Measurements from ENCODE around the gene VANGL1. TPM values are rescaled to one million over a fixed set of nuclear protein-coding genes. Genes with fewer than 3 reads are reported as not detected.
"Not testable (repeated sequence)": the region's sequence is repeated elsewhere in the genome, so short reads cannot be mapped to it uniquely, and the experiment has no call there.

Gene VANGL1
- total RNA-seq, 1 experiment from 2014 or later = 10.5 TPM

GRCh38 chr1:115624859-115625258 is 16.9 kb upstream of the VANGL1 start:
- no TSS peak for BruUV-seq (replicated peaks)
- TF ChIP-seq CTCF (IDR thresholded peaks at IDR 0.05; ENCODE audit: unreplicated experiment) = no peak
- ChIA-PET CTCF (interaction anchor here (0.6 to 1.1 kb wide), 4 partner anchors 29 to 140 kb away, joined by 3 to 5 read pairs (median 4); no protein-coding TSS in a partner anchor), POLR2A (no interaction called here)
- Mint-ChIP-seq H3K4me3 (ENCODE audit: unreplicated experiment) (no peak overlapping the region), H3K9me3 (ENCODE audit: unreplicated experiment) (peaks cover 22% of the 10 kb centered on the region), H3K27ac (ENCODE audit: low read depth, unreplicated experiment) (no peak overlapping the region), H3K27me3 (ENCODE audit: insufficient read depth, unreplicated experiment) (peaks cover 16% of the 10 kb centered on the region), H3K4me1 (ENCODE audit: insufficient read depth, unreplicated experiment) (no peaks in the 10 kb centered on the region), H3K36me3 (ENCODE audit: insufficient read depth, unreplicated experiment) (no peaks in the 10 kb centered on the region)
- intact Hi-C loops (cut with micrococcal nuclease) = no loop called here
- no peak for DNase-seq (ENCODE audit: unreplicated experiment)

- Mint-ChIP-seq H3K27me3 (ENCODE audit: insufficient read depth, unreplicated experiment) (peaks cover 25% of the 10 kb centered on the region), H3K27ac (ENCODE audit: low read depth, unreplicated experiment) (no peak overlapping the region), H3K4me3 (ENCODE audit: unreplicated experiment) (no peak overlapping the region), H3K4me1 (ENCODE audit: insufficient read depth, unreplicated experiment) (no peaks in the 10 kb centered on the region), H3K36me3 (ENCODE audit: insufficient read depth, unreplicated experiment) (no peaks in the 10 kb centered on the region), H3K9me3 (ENCODE audit: unreplicated experiment) (peaks cover 8% of the 10 kb centered on the region)
- intact Hi-C loops (cut with micrococcal nuclease) = no loop called here
- no peak for TF ChIP-seq CTCF (IDR thresholded peaks at IDR 0.05; ENCODE audit: unreplicated experiment)
- BruUV-seq (replicated peaks) = no TSS peak
- ChIA-PET CTCF (interaction anchor here (0.7 kb wide), 1 partner anchor 22 kb away, joined by 4 read pairs; no protein-coding TSS in a partner anchor), POLR2A (no interaction called here)
- DNase-seq (ENCODE audit: unreplicated experiment) = no peak
Measured at GRCh38 chr1:115630342-115630741, 11.4 kb upstream of the VANGL1 start.

DNA sequence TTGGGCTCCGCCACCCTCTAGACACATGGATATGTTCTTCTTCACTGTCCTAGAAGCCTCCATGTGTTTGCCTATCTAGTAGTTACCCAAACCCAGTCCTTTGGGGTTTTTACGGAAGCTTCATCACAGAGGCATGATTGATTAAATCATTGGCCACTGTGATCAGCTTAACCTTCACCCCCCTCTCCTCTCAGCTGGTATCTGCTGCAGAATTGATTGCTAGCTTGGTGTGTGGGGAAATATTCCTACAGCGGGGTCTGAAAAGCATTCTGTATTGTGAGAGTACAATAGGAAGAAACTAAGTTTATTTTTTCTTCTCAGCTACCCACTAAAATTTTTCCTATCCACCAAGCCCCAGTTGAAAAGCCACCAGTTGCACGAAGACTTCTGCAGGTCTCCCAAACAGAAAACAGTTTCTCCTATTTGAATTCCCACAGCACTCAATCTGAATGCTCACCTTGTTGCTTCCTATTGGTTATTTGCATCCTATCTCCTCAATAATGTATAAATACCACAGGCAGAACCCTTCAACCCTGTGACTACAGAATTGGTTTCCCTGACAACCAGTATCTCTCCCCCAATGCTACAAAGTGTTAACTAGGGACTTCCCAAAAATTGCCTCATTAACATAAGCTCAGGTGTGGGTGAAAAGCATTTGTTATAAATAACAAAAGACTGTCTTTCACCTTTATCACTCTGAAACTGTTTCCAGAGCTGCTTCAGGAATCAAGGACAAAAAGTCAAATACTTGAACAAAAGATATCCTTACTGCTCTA is 9.3 kb upstream of the VANGL1 start:
- no peak for TF ChIP-seq CTCF (IDR thresholded peaks at IDR 0.05; ENCODE audit: unreplicated experiment)
- H3K9me3 Mint-ChIP-seq (ENCODE audit: unreplicated experiment) = peaks cover 24% of the 10 kb centered on the region
- no peak overlapping the region for H3K4me3 Mint-ChIP-seq (ENCODE audit: unreplicated experiment)
- no peak overlapping the region for H3K27ac Mint-ChIP-seq (ENCODE audit: low read depth, unreplicated experiment)
- no peak for DNase-seq (ENCODE audit: unreplicated experiment)
- intact Hi-C loops (cut with micrococcal nuclease) = no loop called here
- BruUV-seq (replicated peaks) = no TSS peak
- H3K4me1 Mint-ChIP-seq (ENCODE audit: insufficient read depth, unreplicated experiment) = no peaks in the 10 kb centered on the region
- ChIA-PET CTCF (interaction anchor here (0.5 to 1.6 kb wide), 5 partner anchors 74 to 387 kb away, joined by 3 to 8 read pairs (median 3); no protein-coding TSS in a partner anchor), POLR2A (interaction anchor here (0.8 to 1.9 kb wide), 2 partner anchors 11 to 150 kb away, joined by 4 to 5 read pairs; no protein-coding TSS in a partner anchor)
- H3K36me3 Mint-ChIP-seq (ENCODE audit: insufficient read depth, unreplicated experiment) = no peaks in the 10 kb centered on the region
- H3K27me3 Mint-ChIP-seq (ENCODE audit: insufficient read depth, unreplicated experiment) = peaks cover 36% of the 10 kb centered on the region

DNA sequence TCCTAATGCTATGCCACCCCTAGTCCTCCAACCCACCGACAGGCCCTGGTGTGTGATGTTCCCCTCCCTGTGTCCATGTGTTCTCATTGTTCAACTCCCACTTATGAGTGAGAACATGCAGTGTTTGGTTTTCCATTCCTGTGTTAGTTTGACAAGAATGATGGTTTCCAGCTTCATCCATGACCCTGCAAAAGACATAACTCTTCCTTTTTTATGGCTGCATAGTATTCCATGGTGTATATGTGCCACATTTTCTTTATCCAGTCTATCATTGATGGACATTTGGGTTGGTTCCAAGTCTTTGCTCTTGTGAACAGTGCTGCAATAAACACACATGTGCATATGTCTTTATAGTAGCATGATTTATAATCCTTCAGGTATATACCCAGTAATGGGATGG is 8.2 kb upstream of the VANGL1 start:
- BruUV-seq (replicated peaks); H3K36me3 Mint-ChIP-seq (ENCODE audit: insufficient read depth, unreplicated experiment); DNase-seq (ENCODE audit: unreplicated experiment); intact Hi-C loops (cut with micrococcal nuclease); H3K4me1 Mint-ChIP-seq (ENCODE audit: insufficient read depth, unreplicated experiment); H3K27ac Mint-ChIP-seq (ENCODE audit: low read depth, unreplicated experiment); H3K4me3 Mint-ChIP-seq (ENCODE audit: unreplicated experiment): not testable (repeated sequence)
- peaks cover 16% of the 10 kb centered on the region for H3K9me3 Mint-ChIP-seq (ENCODE audit: unreplicated experiment)
- ChIA-PET POLR2A (interaction anchor here (1.9 kb wide), 1 partner anchor 10 kb away, joined by 5 read pairs; no protein-coding TSS in a partner anchor), CTCF (interaction anchor here (1.1 to 1.6 kb wide), 3 partner anchors 73 to 386 kb away, joined by 3 to 8 read pairs (median 5); no protein-coding TSS in a partner anchor)
- peaks cover 37% of the 10 kb centered on the region for H3K27me3 Mint-ChIP-seq (ENCODE audit: insufficient read depth, unreplicated experiment)

DNA sequence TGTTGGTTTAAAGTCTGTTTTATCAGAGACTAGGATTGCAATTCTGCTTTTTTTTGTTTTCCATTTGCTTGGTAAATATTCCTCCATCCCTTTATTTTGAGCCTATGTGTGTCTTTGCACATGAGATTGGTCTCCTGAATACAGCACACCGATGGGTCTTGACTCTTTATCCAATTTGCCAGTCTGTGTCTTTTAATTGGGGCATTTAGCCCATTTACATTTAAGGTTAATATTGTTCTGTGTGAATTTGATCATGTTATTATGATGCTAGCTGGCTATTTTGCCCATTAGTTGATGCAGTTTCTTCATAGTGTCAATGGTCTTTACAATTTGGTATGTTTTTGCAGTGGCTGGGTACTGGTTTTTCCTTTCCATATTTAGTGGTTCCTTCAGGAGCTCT is 4.5 kb upstream of the VANGL1 start:
- intact Hi-C loops (cut with micrococcal nuclease); H3K4me3 Mint-ChIP-seq (ENCODE audit: unreplicated experiment); H3K4me1 Mint-ChIP-seq (ENCODE audit: insufficient read depth, unreplicated experiment); H3K36me3 Mint-ChIP-seq (ENCODE audit: insufficient read depth, unreplicated experiment); BruUV-seq (replicated peaks); DNase-seq (ENCODE audit: unreplicated experiment); H3K27ac Mint-ChIP-seq (ENCODE audit: low read depth, unreplicated experiment); POLR2A ChIA-PET: not testable (repeated sequence)
- H3K9me3 Mint-ChIP-seq (ENCODE audit: unreplicated experiment) = peaks cover 16% of the 10 kb centered on the region
- H3K27me3 Mint-ChIP-seq (ENCODE audit: insufficient read depth, unreplicated experiment) = peaks cover 33% of the 10 kb centered on the region
- CTCF ChIA-PET = interaction anchor here (0.7 kb wide), 1 partner anchor 15 kb away, joined by 3 read pairs; no protein-coding TSS in a partner anchor

All from MCF 10A (cell line).